Activated effector memory CD4-positive, alpha-beta T cell treated with anti-CD3 and anti-CD28 coated beads, Interleukin-2, amount 50 U/mL, for 16 hours (primary cell): ENCODE measurements around the gene RTN3.
"Not testable (repeated sequence)": the region's sequence is repeated elsewhere in the genome, so short reads cannot be mapped to it uniquely, and the experiment has no call there.

Source experiments
- DNase-seq: peaks from one replicate; pipeline ENCODE4 v3.0.0-alpha.2; 2020

The RTN3 gene

GRCh38 chr11:63769042-63769713 lies 87.9 kb downstream of the RTN3 start:
- DNase-seq = peak; percentile 78

GRCh38 chr11:63769714-63770455 lies 88.6 kb downstream of the RTN3 start:
- no peak for DNase-seq

DNA sequence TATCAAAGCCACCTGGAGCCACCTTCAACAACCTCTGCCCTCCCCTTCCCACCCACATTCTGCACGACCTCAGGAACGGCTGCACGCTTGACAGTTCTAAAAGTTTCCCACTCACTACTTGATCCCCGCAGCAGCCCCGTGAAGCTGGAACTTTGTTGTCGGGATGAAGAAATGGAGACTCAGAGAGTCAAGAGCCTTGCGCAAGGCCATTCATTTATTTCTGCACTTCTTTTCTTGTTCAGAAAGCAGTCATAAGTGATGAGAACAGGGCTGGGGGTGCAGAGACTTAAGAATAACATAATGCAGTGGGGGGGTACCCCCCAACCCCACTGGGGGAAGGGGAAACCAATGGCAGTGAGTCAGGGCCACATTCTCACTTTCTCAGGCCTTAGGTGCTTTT lies 89.5 kb downstream of the RTN3 start:
- DNase-seq = no peak

DNA sequence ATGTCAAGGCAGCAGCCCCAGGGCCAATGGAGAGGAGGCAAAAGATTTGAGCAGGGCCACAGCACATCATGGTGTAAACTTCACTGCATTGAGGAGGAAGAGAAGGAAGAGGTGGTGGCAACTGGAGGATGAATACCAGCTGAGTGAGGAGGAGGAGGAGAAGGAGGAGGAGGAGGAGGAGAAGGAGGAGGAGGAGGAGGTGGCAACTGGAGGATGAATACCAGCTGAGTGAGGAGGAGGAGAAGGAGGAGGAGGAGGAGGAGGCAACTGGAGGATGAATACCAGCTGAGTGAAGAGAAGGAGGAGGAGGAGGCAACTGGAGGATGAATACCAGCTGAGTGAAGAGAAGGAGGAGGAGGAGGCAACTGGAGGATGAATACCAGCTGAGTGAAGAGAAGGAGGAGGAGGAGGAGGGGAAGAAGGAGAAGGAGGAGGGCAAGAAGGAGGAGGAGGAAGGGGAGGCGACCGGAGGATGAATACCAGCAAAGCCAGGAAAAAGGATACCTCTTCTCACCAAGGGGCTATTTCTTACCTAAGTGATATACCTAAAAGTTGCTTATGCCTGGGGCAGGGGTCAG lies 90.5 kb downstream of the RTN3 start:
- DNase-seq = not testable (repeated sequence)

DNA sequence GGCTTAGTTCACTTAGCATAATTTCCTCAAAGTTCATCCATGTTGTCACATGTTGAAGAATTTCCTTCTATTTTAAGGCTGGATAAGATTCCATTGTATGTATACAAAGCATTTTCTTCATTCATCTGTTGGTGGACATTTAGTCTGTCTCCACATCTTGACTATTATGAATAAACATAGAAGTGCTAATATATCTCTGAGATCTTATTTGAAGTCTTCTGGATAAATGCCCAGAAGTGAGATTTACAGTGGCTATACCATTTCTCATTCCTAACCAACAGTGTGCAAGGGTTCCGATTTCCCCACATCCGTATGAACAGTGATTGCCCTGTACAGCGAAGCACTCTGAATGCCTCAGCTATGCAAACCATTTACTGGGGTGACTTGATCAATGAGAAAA lies 93.9 kb downstream of the RTN3 start:
- no peak for DNase-seq

- no peak for DNase-seq
These were observed 97.7 kb downstream of the RTN3 start for GRCh38 chr11:63779039-63779438.

- no peak for DNase-seq
These were observed 101.4 kb downstream of the RTN3 start for GRCh38 chr11:63782749-63783148.

- no peak for DNase-seq
These were observed 102.8 kb downstream of the RTN3 start for GRCh38 chr11:63783925-63784592.

DNA sequence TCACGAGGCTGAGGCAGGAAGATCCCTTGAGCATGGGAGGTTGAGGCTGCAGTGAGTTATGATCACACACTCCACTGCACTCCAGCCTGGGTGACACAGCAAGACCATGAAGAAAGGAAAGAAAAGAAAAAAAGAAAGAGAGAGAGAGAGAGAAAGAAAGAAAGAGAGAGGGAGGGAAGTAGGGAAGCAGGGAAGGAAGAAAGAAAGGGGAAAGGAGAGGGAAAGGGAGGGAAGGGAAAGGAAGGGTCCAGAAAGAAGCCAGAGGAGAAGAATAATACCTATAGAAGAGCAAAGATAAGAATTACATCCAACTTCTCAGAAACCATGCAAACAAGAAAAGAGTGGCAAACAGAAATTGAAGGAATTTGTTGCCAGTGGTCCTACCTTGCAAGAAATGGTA lies 104.5 kb downstream of the RTN3 start:
- DNase-seq = no peak

- DNase-seq = no peak
These were observed 110.3 kb downstream of the RTN3 start for GRCh38 chr11:63791495-63792167.

DNA sequence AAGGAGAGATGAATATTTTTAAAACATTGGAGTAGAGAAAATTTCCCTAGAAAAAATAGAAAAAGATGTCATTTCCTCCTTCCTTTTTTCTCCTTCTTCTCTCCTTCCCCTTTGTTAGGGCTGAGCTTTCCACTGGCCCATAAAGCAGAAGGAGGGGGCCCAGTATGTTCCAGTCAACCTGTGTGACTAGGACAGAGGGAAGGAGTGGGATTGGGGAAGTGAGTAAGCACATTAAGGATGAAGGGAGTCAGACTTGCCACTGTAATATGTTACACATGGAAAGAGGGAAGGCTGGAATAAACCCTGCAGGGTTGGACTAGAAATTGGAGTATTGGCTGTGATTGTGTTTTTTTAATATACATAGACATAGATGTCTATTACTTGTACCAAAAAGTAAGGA lies 111.9 kb downstream of the RTN3 start:
- DNase-seq = no peak

GRCh38 chr11:63795066-63795465 lies 113.8 kb downstream of the RTN3 start:
- DNase-seq = no peak

DNA sequence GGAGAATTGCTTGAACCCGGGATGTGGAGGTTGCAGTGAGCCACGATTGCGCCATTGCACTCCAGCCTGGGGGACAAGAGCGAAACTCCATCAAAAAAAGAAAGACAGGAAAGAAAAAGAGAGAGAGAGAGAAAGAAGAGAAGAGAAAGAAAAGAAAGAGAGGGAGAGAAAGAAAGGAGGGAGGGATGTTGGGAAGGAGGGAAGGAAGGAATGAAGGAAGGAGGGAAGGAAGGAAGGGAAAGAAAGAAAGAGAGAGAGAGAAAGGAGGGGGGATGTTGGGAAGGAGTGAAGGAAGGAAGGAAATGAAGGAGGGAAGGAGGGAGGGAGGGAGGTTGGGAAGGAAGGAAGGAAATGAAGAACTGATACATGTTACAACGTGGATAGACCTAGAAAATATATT lies 119.6 kb downstream of the RTN3 start:
- no peak for DNase-seq

- DNase-seq = no peak
These were observed 121.5 kb downstream of the RTN3 start for GRCh38 chr11:63802637-63803414.

DNA sequence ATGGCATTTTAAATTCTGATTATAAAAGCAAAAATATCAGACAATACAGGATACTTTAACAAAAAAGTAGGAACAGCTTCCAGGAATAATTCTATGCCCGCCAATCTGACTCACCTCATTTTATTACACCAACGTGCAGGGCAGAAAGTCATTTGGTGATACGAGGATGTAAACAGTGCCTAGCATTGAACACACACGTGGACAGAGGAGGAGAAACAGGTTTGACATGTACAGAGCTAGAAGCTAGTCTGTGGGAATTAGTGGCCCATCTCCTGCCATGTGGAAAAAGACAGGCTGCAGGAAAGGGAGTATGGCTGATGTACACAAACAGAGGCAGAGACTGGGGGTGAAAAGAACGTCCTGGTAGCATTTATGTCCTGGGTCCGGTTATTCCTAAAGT lies 123.0 kb downstream of the RTN3 start:
- no peak for DNase-seq

GRCh38 chr11:63805844-63806415 lies 124.6 kb downstream of the RTN3 start:
- DNase-seq = no peak
